GM21390 (cell line): ENCODE results near the gene MACROD2.

Source experiments
- ATAC-seq: cut with Tn5 transposase; IDR thresholded peaks from one replicate; pipeline ENCODE4 v1.9.1; 2021; ENCODE audit not compliant: unreplicated experiment

Gene MACROD2

GRCh38 chr20:14631011-14631410 is 635.7 kb downstream of the MACROD2 start:
- ATAC-seq = no peak

GRCh38 chr20:14632906-14633305 is 637.6 kb downstream of the MACROD2 start:
- no peak for ATAC-seq

DNA sequence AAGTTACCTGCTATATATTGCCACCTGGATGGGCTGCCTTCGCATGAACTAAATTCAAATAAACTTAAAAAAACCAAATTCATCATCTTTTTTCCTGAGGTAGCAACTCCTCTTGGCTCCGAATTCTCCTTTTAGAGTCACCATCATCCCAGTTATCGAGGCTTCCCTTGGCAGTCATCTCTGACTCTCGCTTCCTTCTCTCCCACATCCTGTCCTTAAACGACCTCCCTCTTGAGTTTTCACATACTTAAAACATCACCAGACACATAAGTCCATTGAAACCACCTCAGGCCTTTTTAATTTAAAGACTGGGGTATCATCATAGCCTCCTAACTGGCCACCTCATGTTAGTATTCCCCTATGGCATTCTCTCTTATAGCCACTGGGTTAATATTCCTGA is 638.2 kb downstream of the MACROD2 start:
- no peak for ATAC-seq

DNA sequence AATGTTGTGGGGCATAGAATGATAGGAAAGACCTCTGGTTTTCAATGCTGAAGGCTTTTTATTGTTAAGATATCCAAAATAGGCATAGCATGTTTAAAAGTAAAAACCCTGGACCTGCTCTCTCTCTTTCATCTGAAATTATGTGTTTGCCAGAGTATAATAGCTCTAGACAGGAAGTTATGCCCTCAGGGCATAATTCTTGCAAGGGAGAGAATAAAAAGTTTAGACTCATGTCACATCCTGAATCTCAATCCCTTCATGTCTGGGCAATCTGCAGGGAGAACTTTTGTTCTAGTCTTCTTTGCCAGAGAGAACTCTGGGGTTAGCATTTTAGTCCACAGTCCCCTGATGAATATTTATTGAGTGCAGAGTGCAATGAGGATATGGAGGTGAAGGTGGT is 639.3 kb downstream of the MACROD2 start:
- no peak for ATAC-seq

DNA sequence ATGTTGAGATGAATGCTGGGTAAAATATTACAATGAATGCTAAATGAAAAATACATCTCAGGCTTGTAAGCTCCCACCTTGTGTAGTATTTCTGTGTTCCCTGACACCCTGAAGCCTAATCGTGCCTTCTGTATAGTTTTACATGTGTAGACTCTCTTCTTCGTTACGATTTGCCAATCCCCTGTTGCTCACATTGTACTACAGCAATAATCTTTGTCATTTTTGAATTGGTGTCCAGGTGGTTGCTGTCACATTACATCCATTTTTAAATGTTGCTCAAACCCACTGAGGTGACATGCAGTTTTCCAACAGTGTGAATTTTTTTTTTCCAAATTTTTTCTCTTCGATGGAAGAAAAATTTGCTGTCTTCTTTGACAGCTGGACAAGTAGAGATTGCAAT is 642.1 kb downstream of the MACROD2 start:
- no peak for ATAC-seq

DNA sequence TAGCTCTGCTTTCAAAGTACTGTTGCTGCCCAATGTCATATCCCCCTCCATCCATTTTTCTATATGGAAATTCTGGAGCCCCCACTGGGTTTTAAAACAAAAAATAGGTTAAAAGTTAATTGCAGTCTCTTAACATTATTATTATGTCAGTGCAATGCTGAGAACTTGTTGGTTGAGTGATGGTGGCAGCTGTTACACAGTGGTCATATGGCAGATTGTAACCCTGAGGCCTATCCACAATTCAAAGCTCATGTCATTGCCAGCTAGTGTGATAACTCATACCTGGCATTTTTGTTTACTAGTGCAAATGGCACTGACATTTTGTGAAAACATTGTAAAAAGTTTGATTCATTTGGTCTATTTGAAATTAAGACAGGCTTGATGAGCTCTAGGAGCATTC is 647.8 kb downstream of the MACROD2 start:
- ATAC-seq = no peak

DNA sequence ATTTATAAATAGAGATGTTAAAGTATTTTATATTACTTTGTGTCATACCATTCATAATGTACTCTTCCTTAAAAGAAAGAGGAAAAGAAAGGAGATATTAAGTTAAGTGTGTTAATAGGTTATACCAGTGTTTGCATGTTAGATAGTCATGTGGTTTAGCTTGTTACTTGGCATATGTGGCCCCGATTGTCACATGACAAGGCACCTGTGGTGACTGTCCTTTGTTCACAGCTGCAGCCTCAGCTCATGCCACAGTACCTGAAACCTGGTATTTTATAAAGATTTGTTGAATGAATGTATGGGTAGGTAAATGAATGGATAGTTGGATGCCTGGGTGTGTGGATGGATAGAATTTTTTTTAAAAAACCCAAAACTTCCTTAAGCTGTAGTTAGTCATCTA is 648.2 kb downstream of the MACROD2 start:
- ATAC-seq = no peak

GRCh38 chr20:14644306-14645097 is 649.2 kb downstream of the MACROD2 start:
- no peak for ATAC-seq

- no peak for ATAC-seq
Observed at GRCh38 chr20:14647016-14647415, 651.7 kb downstream of the MACROD2 start.

DNA sequence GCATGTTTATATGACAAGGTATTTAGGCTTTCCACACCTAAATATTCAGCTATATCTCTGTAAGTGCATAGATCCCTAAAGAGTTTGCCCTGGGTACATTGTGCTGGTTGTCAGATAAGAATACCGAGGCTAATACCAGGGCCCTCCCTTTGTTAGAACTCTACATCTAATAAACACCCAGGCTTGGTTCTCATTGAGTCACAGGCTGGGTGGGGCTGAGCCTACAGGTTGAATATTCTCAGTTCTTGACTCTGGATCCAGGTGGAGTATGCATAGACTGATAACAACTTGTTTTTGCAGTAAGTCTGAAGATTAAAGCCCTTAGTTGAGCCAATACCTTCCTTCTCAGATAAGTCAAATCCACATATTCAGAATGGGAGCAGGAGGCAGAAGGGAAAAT is 654.3 kb downstream of the MACROD2 start:
- no peak for ATAC-seq

DNA sequence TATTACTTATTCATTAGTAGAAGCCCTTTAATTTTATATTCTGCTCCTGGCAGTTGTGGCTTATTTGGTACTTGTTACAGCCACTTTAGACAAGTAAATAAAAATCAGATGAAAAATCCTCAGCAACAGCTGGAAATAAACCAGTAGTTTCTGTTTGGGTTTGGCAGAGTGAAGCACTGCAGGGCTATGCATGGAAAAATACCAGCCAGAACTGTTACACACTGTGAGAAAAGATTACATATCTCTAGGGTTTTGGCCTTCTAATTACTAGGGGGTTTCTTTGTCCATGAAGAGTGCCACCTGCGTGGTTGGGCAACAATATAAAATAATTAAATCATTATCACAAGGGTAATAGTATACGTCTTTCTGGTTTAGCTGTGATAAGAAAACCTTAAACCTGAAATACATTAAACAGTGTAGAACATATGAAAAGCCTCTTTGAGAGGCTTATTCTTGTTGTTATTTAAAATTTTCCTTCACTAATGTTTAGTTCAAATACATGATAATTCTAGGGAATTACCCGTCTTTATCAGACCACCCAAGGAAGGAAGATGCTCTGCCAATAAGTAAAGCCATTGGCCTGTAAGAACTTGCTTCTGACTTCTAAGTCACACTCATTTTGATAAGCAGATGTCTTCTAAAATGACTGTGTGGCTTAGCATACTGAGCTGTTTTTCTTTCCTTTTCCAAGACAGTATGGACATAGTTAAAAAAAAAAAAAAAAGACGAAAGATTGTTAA is 662.1 kb downstream of the MACROD2 start:
- no peak for ATAC-seq

GRCh38 chr20:14664101-14664500 is 668.8 kb downstream of the MACROD2 start:
- ATAC-seq = no peak

DNA sequence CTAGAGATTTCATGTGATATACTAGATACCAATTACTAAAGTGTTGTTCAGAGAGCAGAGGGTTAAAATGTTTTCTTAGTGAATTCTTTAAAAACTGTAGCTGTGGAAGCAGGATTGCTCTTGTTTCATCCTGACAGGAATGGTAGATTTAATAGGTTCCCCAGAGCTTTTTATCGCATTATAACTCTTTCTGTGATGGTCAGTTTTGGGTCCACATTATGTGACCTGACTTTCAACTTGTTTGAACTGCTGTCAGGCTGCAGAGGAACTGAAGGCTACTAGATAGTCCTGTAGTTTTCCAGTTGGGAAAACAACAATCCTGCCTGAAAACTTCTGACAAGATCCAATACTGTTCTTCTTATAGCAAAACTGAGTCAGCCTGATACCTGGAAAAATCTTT is 671.4 kb downstream of the MACROD2 start:
- no peak for ATAC-seq

DNA sequence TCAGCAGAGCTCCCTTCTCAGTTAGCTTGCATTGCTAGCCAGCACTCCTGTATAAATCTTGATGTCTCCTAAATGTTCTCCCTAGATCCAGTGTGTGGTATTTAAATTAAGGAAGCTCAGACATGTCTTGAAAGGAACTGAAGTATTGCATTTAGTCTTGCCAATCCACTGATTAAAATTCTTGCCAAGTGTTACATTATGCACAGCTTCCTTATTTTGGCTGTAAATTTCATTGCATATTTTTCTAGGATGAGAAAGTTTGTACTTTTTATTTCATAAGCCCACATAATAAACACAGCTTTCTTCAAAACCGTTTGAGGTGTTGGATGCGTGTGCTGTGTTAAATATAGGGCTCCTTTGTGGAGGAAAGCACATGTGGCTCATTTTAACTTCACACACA is 671.9 kb downstream of the MACROD2 start:
- no peak for ATAC-seq

GRCh38 chr20:14672066-14672465 is 676.8 kb downstream of the MACROD2 start:
- no peak for ATAC-seq

DNA sequence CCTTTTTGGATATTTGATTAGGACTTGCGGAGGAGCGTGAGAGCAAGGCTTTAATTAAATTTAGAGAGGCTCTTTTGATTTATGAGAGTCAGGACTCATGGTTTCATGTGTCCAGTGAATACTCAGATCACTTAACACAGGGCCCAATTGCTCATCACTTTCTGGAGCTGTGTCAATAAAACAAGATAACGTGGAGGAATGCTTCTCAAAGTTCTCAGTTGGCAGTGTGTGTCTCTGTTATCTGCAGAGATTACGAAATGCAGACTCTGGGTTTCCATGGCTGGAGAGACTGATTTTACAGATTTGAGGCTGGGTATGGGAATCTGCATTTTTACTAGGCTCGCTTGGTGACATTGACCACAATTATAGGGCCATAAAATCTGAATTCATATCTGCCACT is 677.8 kb downstream of the MACROD2 start:
- no peak for ATAC-seq

GRCh38 chr20:14677455-14677854 is 682.1 kb downstream of the MACROD2 start:
- ATAC-seq = no peak

GRCh38 chr20:14685183-14685582 is 689.9 kb downstream of the MACROD2 start:
- no peak for ATAC-seq

DNA sequence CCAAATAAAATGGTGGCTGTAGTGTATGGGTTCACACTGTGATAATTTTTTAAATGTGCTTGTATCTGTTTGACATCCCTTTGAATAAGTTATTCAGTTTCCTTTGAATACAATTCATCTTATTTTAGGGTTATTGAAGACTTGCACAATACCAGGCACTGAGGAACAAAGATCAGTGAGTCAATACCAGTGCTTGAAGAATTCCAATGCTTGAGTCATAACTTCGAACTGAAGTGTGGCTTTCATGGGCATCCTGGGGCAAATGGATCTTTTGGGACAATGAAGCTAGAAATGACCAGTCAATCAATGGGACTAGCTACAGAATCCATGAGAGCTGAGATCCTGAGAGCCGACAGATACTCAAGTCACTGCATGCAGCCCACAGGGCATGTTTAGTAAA is 692.0 kb downstream of the MACROD2 start:
- ATAC-seq = no peak

DNA sequence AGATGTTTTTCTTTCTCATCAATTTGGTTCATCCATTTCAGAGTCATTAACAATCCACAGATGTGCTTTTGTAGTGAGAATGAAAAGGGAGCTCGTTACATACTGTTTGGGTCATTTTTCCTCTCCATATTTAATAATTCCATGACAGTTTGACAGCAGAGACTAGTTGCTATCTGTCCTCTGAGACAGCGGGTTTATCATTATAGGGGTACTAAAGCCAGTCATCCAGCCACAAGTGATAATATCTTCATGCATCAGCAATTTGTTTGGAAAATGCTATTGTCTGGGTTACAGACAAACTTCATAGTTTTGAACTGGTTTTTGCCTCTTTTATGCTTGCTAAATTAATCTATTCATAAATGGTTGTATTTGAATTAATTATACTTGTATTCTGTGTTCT is 692.7 kb downstream of the MACROD2 start:
- ATAC-seq = no peak

GRCh38 chr20:14691994-14692393 is 696.7 kb downstream of the MACROD2 start:
- ATAC-seq = no peak

DNA sequence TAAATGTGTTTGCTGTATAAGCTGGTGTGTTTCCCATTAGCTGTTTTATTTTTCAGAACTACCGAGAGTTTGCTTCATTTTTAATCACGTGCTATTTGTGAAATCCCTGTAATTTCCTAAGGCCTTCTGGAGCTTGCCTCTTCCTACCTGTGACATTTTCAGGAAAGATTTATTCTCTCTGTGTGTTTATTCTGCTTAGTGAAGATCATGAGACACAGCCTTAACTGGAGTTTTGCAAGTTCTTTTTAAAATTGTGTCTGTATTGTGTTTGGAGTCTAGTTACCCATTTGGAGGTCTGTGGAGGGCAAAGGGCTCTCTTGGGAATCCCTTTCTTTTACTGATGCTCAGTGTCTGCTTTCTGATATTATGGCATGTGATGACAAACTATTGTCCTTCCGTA is 701.2 kb downstream of the MACROD2 start:
- ATAC-seq = no peak

- ATAC-seq = no peak
Observed at GRCh38 chr20:14696937-14697336, 701.6 kb downstream of the MACROD2 start.
